ENCODE data around the gene RALBP1. TPM values are rescaled to one million over a fixed set of nuclear protein-coding genes. Genes with fewer than 3 reads are reported as not detected.

The RALBP1 gene
- total and polyA plus RNA-seq, 9 of the 15 experiments (the other 6 are each of a cell fraction or from before 2014, with no cell fraction given): 10.9 to 70.0 (median 61.3) TPM

- Histone ChIP-seq H3K4me3 (no peak overlapping the region), H3K4me2 (ENCODE audit: insufficient read depth, low read length) (no peak overlapping the region), H3K9me1 (ENCODE audit: control insufficient read depth, insufficient read depth, low read length) (no peaks in the 10 kb centered on the region), H3K79me2 (ENCODE audit: control insufficient read depth, insufficient read depth, low read length) (peaks cover 18% of the 10 kb centered on the region; the same call in 1 of the 3 replicates), H3K36me3 (ENCODE audit: control insufficient read depth, insufficient read depth, low read length) (peaks cover 86% of the 10 kb centered on the region), H4K20me1 (replicated peaks; ENCODE audit: control insufficient read depth, insufficient read depth, low read length) (no peaks in the 10 kb centered on the region), H3K27ac (ENCODE audit: extremely low read depth, low read depth, low read length) (no peak overlapping the region), H3K27me3 (ENCODE audit: control insufficient read depth in 2 of 2, insufficient read depth in 2 of 2, low read length in 2 of 2) (no peaks in the 10 kb centered on the region), H3K4me1 (replicated peaks in 1 of 2; ENCODE audit: control insufficient read depth in 2 of 2, insufficient read depth in 2 of 2, low read length in 2 of 2) (peaks cover 0 to 6% of the 10 kb centered on the region in 2 experiments; a peak in 2 of 5 replicates), H3K9me3 (replicated peaks; ENCODE audit: control insufficient read depth, insufficient read depth, low read depth, low read length) (no peaks in the 10 kb centered on the region), H2AFZ (ENCODE audit: low read depth, low read length) (no peak overlapping the region), H3K9ac (ENCODE audit: insufficient read depth in 1 of 2, low read depth in 2 of 2, low read length in 2 of 2) (no peak overlapping the region)
- in situ Hi-C loops (cut with MboI) (loop anchor here (10.0 kb wide), 1 partner anchor 196 kb away; no protein-coding TSS in a partner anchor), intact Hi-C loops (cut with micrococcal nuclease) (loop anchor here (10.0 kb wide), 1 partner anchor 376 kb away; no protein-coding TSS in a partner anchor)
- DNase-seq (ENCODE audit: extremely low read depth in 1 of 4, low spot score in 3 of 4) (peak in 1 of 4 experiments; percentile 24), ATAC-seq (peak; percentile 24; the same call in 1 of the 3 replicates), FAIRE-seq (no peak)
- no TSS peak for BruUV-seq (replicated peaks)
- ChIA-PET POLR2A (interaction anchor here (1.6 kb wide), 1 partner anchor 31 kb away, joined by 4 read pairs; no protein-coding TSS in a partner anchor), CTCF (ENCODE audit: low intra/inter-chr PET ratio) (no interaction called here)
- TF ChIP-seq JUNB (CRISPR knock-in tag; conservative IDR thresholded peaks at IDR 0.05): no peak
- TF ChIP-seq ZNF282 (CRISPR knock-in tag; IDR thresholded peaks at IDR 0.05): no peak
- TF ChIP-seq, protein P1, sequence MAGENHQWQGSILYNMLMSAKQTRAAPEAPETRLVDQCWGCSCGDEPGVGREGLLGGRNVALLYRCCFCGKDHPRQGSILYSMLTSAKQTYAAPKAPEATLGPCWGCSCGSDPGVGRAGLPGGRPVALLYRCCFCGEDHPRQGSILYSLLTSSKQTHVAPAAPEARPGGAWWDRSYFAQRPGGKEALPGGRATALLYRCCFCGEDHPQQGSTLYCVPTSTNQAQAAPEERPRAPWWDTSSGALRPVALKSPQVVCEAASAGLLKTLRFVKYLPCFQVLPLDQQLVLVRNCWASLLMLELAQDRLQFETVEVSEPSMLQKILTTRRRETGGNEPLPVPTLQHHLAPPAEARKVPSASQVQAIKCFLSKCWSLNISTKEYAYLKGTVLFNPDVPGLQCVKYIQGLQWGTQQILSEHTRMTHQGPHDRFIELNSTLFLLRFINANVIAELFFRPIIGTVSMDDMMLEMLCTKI (IDR thresholded peaks at IDR 0.05; ENCODE audit: partially characterized antibody): no peak
- TF ChIP-seq, protein P2, sequence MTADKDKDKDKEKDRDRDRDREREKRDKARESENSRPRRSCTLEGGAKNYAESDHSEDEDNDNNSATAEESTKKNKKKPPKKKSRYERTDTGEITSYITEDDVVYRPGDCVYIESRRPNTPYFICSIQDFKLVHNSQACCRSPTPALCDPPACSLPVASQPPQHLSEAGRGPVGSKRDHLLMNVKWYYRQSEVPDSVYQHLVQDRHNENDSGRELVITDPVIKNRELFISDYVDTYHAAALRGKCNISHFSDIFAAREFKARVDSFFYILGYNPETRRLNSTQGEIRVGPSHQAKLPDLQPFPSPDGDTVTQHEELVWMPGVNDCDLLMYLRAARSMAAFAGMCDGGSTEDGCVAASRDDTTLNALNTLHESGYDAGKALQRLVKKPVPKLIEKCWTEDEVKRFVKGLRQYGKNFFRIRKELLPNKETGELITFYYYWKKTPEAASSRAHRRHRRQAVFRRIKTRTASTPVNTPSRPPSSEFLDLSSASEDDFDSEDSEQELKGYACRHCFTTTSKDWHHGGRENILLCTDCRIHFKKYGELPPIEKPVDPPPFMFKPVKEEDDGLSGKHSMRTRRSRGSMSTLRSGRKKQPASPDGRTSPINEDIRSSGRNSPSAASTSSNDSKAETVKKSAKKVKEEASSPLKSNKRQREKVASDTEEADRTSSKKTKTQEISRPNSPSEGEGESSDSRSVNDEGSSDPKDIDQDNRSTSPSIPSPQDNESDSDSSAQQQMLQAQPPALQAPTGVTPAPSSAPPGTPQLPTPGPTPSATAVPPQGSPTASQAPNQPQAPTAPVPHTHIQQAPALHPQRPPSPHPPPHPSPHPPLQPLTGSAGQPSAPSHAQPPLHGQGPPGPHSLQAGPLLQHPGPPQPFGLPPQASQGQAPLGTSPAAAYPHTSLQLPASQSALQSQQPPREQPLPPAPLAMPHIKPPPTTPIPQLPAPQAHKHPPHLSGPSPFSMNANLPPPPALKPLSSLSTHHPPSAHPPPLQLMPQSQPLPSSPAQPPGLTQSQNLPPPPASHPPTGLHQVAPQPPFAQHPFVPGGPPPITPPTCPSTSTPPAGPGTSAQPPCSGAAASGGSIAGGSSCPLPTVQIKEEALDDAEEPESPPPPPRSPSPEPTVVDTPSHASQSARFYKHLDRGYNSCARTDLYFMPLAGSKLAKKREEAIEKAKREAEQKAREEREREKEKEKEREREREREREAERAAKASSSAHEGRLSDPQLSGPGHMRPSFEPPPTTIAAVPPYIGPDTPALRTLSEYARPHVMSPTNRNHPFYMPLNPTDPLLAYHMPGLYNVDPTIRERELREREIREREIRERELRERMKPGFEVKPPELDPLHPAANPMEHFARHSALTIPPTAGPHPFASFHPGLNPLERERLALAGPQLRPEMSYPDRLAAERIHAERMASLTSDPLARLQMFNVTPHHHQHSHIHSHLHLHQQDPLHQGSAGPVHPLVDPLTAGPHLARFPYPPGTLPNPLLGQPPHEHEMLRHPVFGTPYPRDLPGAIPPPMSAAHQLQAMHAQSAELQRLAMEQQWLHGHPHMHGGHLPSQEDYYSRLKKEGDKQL (CRISPR knock-in tag; IDR thresholded peaks at IDR 0.05; ENCODE audit: borderline replicate concordance): no peak
- TF ChIP-seq XRCC4 (IDR thresholded peaks at IDR 0.05; ENCODE audit: extremely low read depth, insufficient read depth, insufficient read length): no peak
- TF ChIP-seq, protein P3, sequence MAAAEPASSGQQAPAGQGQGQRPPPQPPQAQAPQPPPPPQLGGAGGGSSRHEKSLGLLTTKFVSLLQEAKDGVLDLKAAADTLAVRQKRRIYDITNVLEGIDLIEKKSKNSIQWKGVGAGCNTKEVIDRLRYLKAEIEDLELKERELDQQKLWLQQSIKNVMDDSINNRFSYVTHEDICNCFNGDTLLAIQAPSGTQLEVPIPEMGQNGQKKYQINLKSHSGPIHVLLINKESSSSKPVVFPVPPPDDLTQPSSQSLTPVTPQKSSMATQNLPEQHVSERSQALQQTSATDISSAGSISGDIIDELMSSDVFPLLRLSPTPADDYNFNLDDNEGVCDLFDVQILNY (CRISPR knock-in tag; IDR thresholded peaks at IDR 0.05): no peak
Measured at GRCh38 chr18:9578306-9578705, 103.0 kb downstream of the RALBP1 start.

All from K562 (cell line).